HG03442 (cell line): Measurements from ENCODE around the gene VAV3.

Source experiments
- ATAC-seq: cut with Tn5 transposase; IDR thresholded peaks from one replicate; pipeline ENCODE4 v1.9.1; 2021; ENCODE audit warnings: mild to moderate bottlenecking, moderate library complexity; ENCODE audit not compliant: unreplicated experiment

Gene VAV3

GRCh38 chr1:107691540-107691939 lies 273.4 kb downstream of the VAV3 start:
- no peak for ATAC-seq

GRCh38 chr1:107690491-107690890 lies 274.5 kb downstream of the VAV3 start:
- no peak for ATAC-seq

- no peak for ATAC-seq
These were observed 275.2 kb downstream of the VAV3 start for GRCh38 chr1:107689733-107690132.

GRCh38 chr1:107689159-107689558 lies 275.8 kb downstream of the VAV3 start:
- no peak for ATAC-seq

- ATAC-seq = no peak
These were observed 276.9 kb downstream of the VAV3 start for GRCh38 chr1:107687849-107688753.

- ATAC-seq = no peak
These were observed 281.3 kb downstream of the VAV3 start for GRCh38 chr1:107683683-107684082.

- ATAC-seq = no peak
These were observed 281.8 kb downstream of the VAV3 start for GRCh38 chr1:107683191-107683657.

GRCh38 chr1:107682467-107682866 lies 282.5 kb downstream of the VAV3 start:
- ATAC-seq = no peak

- no peak for ATAC-seq
These were observed 283.9 kb downstream of the VAV3 start for GRCh38 chr1:107681001-107681479.

GRCh38 chr1:107680579-107680985 lies 284.4 kb downstream of the VAV3 start:
- ATAC-seq = no peak

- ATAC-seq = no peak
These were observed 285.5 kb downstream of the VAV3 start for GRCh38 chr1:107679411-107679953.

- no peak for ATAC-seq
These were observed 286.0 kb downstream of the VAV3 start for GRCh38 chr1:107678993-107679392.

- no peak for ATAC-seq
These were observed 287.3 kb downstream of the VAV3 start for GRCh38 chr1:107677697-107678096.

GRCh38 chr1:107674486-107674885 lies 290.5 kb downstream of the VAV3 start:
- ATAC-seq = no peak

- ATAC-seq = no peak
These were observed 292.0 kb downstream of the VAV3 start for GRCh38 chr1:107673006-107673405.

GRCh38 chr1:107670397-107671040 lies 294.5 kb downstream of the VAV3 start:
- ATAC-seq = no peak

- no peak for ATAC-seq
These were observed 295.0 kb downstream of the VAV3 start for GRCh38 chr1:107669996-107670395.

GRCh38 chr1:107668762-107669161 lies 296.2 kb downstream of the VAV3 start:
- no peak for ATAC-seq

- ATAC-seq = no peak
These were observed 298.5 kb downstream of the VAV3 start for GRCh38 chr1:107666493-107666892.

GRCh38 chr1:107664982-107665925 lies 299.7 kb downstream of the VAV3 start:
- no peak for ATAC-seq

GRCh38 chr1:107662971-107663370 lies 302.0 kb downstream of the VAV3 start:
- no peak for ATAC-seq
